Stomach smooth muscle (tissue), 2 donors: ENCODE data around the gene PECR.

Experiments
- H3K27ac ChIP-seq: one replicate; pipeline ENCODE4 v1.7.0; 2013; ENCODE audit warnings: mild to moderate bottlenecking, low read length, inconsistent platforms
- H3K27me3 ChIP-seq, 2 donors: one replicate each; pipeline ENCODE4 v1.7.0; 2013; ENCODE audit warnings: low read length in 2 of 2; ENCODE audit not compliant: insufficient read depth in 2 of 2, control insufficient read depth in 1 of 2
- H3K36me3 ChIP-seq, 2 donors: one replicate each; pipeline ENCODE4 v1.7.0; 2013; ENCODE audit warnings: low read length in 2 of 2; ENCODE audit not compliant: control insufficient read depth in 2 of 2, insufficient read depth in 2 of 2
- H3K4me1 ChIP-seq: one replicate; pipeline ENCODE4 v1.7.0; 2013; ENCODE audit warnings: low read length; ENCODE audit not compliant: control insufficient read depth, insufficient read depth
- H3K4me3 ChIP-seq, 2 donors: one replicate each; pipeline ENCODE4 v1.7.0; 2013; ENCODE audit warnings: low read length in 2 of 2
- H3K9ac ChIP-seq, 2 donors: one replicate each; pipeline ENCODE4 v1.7.0; 2013; ENCODE audit warnings: low read length in 2 of 2, mild to moderate bottlenecking in 1 of 2
- H3K9me3 ChIP-seq, 2 donors: one replicate each; pipeline ENCODE4 v1.7.0; 2013; ENCODE audit warnings: low read length in 2 of 2; ENCODE audit not compliant: control insufficient read depth in 2 of 2
- donor health status: healthy.
- donor health status: Pancreatic carcinoma.

Gene PECR

GRCh38 chr2:216081487-216082116 lies at the start of gene PECR, which contains the start of gene TMEM169:
TSS of gene PECR (minus strand) at chr2:216081809. CDS start at chr2:216081741, 68 bp downstream.
TSS of gene TMEM169 (plus strand) at chr2:216081919. CDS start at chr2:216095964, 14,045 bp downstream.
- no peaks in the 10 kb centered on the region for H3K9me3 ChIP-seq
- no peaks in the 10 kb centered on the region for H3K27me3 ChIP-seq
- no peaks in the 10 kb centered on the region for H3K36me3 ChIP-seq
- H3K4me3 ChIP-seq = peak within 1 kb of the TSS; percentile 78 to 90
- peaks cover 10% of the 10 kb centered on the region for H3K4me1 ChIP-seq
- no peak within 1 kb of the TSS for H3K27ac ChIP-seq
- H3K9ac ChIP-seq = peak within 1 kb of the TSS; percentile 68 to 75

- Histone ChIP-seq H3K4me3 (no peak overlapping the region), H3K27me3 (no peaks in the 10 kb centered on the region), H3K36me3 (peaks cover 53 to 59% of the 10 kb centered on the region in 2 donors), H3K4me1 (no peaks in the 10 kb centered on the region), H3K9me3 (no peaks in the 10 kb centered on the region), H3K9ac (no peak overlapping the region), H3K27ac (no peak overlapping the region)
These were observed 48.9 kb upstream of the PECR start for GRCh38 chr2:216130346-216130971.

- Histone ChIP-seq H3K4me3 (no peak overlapping the region), H3K27ac (no peak overlapping the region), H3K4me1 (no peaks in the 10 kb centered on the region), H3K36me3 (peaks cover 44 to 62% of the 10 kb centered on the region in 2 donors), H3K27me3 (no peaks in the 10 kb centered on the region), H3K9me3 (no peaks in the 10 kb centered on the region), H3K9ac (no peak overlapping the region)
These were observed 45.3 kb upstream of the PECR start for GRCh38 chr2:216126943-216127342.

GRCh38 chr2:216121255-216121654 lies 39.6 kb upstream of the PECR start:
- Histone ChIP-seq H3K4me3 (no peak overlapping the region), H3K9me3 (no peaks in the 10 kb centered on the region), H3K9ac (no peak overlapping the region), H3K36me3 (peaks cover 40 to 81% of the 10 kb centered on the region in 2 donors), H3K27ac (no peak overlapping the region), H3K27me3 (no peaks in the 10 kb centered on the region), H3K4me1 (no peaks in the 10 kb centered on the region)

GRCh38 chr2:216119986-216120385 lies 38.4 kb upstream of the PECR start:
- H3K9ac ChIP-seq = no peak overlapping the region
- H3K36me3 ChIP-seq = peaks cover 32 to 68% of the 10 kb centered on the region in 2 donors
- no peaks in the 10 kb centered on the region for H3K4me1 ChIP-seq

GRCh38 chr2:216119146-216119545 lies 37.5 kb upstream of the PECR start:
- H3K27me3 ChIP-seq = no peaks in the 10 kb centered on the region

More at GRCh38 chr2:216119986-216120385, 38.4 kb upstream of the PECR start:
- Histone ChIP-seq H3K9me3 (no peaks in the 10 kb centered on the region), H3K27ac (no peak overlapping the region), H3K4me3 (no peak overlapping the region), H3K27me3 (no peaks in the 10 kb centered on the region)

GRCh38 chr2:216118474-216118873 lies 36.9 kb upstream of the PECR start:
- no peaks in the 10 kb centered on the region for H3K27me3 ChIP-seq
- H3K9me3 ChIP-seq = no peaks in the 10 kb centered on the region
- H3K36me3 ChIP-seq = peaks cover 35 to 68% of the 10 kb centered on the region in 2 donors
- H3K9ac ChIP-seq = no peak overlapping the region
- H3K4me1 ChIP-seq = peaks cover 5% of the 10 kb centered on the region
- no peak overlapping the region for H3K4me3 ChIP-seq
- H3K27ac ChIP-seq = no peak overlapping the region

More at GRCh38 chr2:216119146-216119545, 37.5 kb upstream of the PECR start:
- Histone ChIP-seq H3K4me3 (no peak overlapping the region), H3K36me3 (peaks cover 32 to 66% of the 10 kb centered on the region in 2 donors), H3K27ac (no peak overlapping the region), H3K4me1 (peaks cover 4% of the 10 kb centered on the region), H3K9ac (no peak overlapping the region), H3K9me3 (no peaks in the 10 kb centered on the region)

GRCh38 chr2:216117561-216118340 lies 36.1 kb upstream of the PECR start:
- H3K4me3 ChIP-seq = no peak overlapping the region
- H3K27me3 ChIP-seq = no peaks in the 10 kb centered on the region
- H3K36me3 ChIP-seq = peaks cover 39 to 67% of the 10 kb centered on the region in 2 donors
- H3K27ac ChIP-seq = no peak overlapping the region
- H3K4me1 ChIP-seq = peaks cover 5% of the 10 kb centered on the region
- no peak overlapping the region for H3K9ac ChIP-seq
- no peaks in the 10 kb centered on the region for H3K9me3 ChIP-seq

- H3K4me1 ChIP-seq = peaks cover 5% of the 10 kb centered on the region
- no peak overlapping the region for H3K4me3 ChIP-seq
- peaks cover 37 to 62% of the 10 kb centered on the region in 2 donors for H3K36me3 ChIP-seq
- H3K27ac ChIP-seq = no peak overlapping the region
- H3K9me3 ChIP-seq = no peaks in the 10 kb centered on the region
- H3K9ac ChIP-seq = no peak overlapping the region
- no peaks in the 10 kb centered on the region for H3K27me3 ChIP-seq
These were observed 34.8 kb upstream of the PECR start for GRCh38 chr2:216116418-216116817.

- Histone ChIP-seq H3K9ac (peak overlapping the region; percentile 47 to 72), H3K4me1 (peaks cover 7% of the 10 kb centered on the region), H3K27ac (peak overlapping the region; percentile 61), H3K36me3 (peaks cover 33 to 56% of the 10 kb centered on the region in 2 donors), H3K9me3 (no peaks in the 10 kb centered on the region), H3K4me3 (peak overlapping the region; percentile 61 to 79), H3K27me3 (no peaks in the 10 kb centered on the region)
These were observed 33.3 kb upstream of the PECR start for GRCh38 chr2:216114714-216115531.
